Transverse colon (tissue), 4 donors: ENCODE data around the gene TOR1A. TPM values are rescaled to one million over a fixed set of nuclear protein-coding genes. Genes with fewer than 3 reads are reported as not detected.

Source experiments
- DNase-seq: peaks from one replicate; pipeline ENCODE4 v3.0.0-alpha.2; 2019
- H3K27ac ChIP-seq, 4 donors: fragments of 200-600 bp; sonication (generic); 2 replicates each; pipeline ENCODE4 v1.5.1; 2016 to 2018; ENCODE audit warnings: inconsistent platforms in 4 of 4
- H3K27me3 ChIP-seq: fragments of 200-600 bp; sonication (generic); 2 replicates; pipeline ENCODE4 v1.5.1; 2017; ENCODE audit warnings: inconsistent platforms
- H3K36me3 ChIP-seq, 4 donors: fragments of 200-600 bp; sonication (generic); 2 replicates each; pipeline ENCODE4 v1.5.1; 2017 to 2019; ENCODE audit warnings: inconsistent platforms in 4 of 4
- H3K4me1 ChIP-seq, 4 donors: fragments of 200-600 bp; sonication (generic); 2 replicates each; pipeline ENCODE4 v1.5.1; 2017 to 2020; ENCODE audit warnings: inconsistent platforms in 4 of 4
- H3K4me3 ChIP-seq, 4 donors: fragments of 200-600 bp; sonication (generic); 1 replicate in 1 of 4; 2 replicates in 3 of 4; pipeline versions ENCODE4 v1.5.1 to v1.6.1; 2017 to 2019; ENCODE audit warnings: inconsistent platforms in 4 of 4
- H3K9me3 ChIP-seq, 2 donors: fragments of 200-600 bp; sonication (generic); 2 replicates each; pipeline ENCODE4 v1.5.1; 2017 to 2019; ENCODE audit warnings: inconsistent platforms in 2 of 2
- EP300 ChIP-seq: sonication (generic); formaldehyde crosslinking; IDR thresholded peaks from one replicate; pipeline ENCODE4 v1.6.1; 2017; ENCODE audit warnings: antibody characterized with exemption, low read depth
- POLR2A ChIP-seq: fragments of 450-650 bp; IDR thresholded peaks from one replicate; pipeline ENCODE4 v1.6.1; 2016; ENCODE audit warnings: antibody characterized with exemption, mild to moderate bottlenecking, moderate library complexity
- POLR2AphosphoS5 ChIP-seq, 3 donors: sonication (generic); formaldehyde crosslinking; IDR thresholded peaks; one replicate each; pipeline ENCODE4 v1.6.1; 2016; ENCODE audit warnings: antibody characterized with exemption in 3 of 3
- WGBS, 2 donors: methylation state at CpG; one replicate each; pipeline ENCODE4 v1.1.5; 2018; ENCODE audit warnings: low coverage in 1 of 2; 5-methylcytosine and 5-hydroxymethylcytosine counted together
- in situ Hi-C, 4 donors: fragments of 200-750 bp; cut with MboI; loops; one replicate each; pipeline versions ENCODE4 v1.15.0 to v1.15.1; 2017; ENCODE audit warnings: low sequenced_read_pairs in 3 of 4, low pct_ligation_motif_present in 1 of 4, low pct_unique_long_range_greater_than_20kb in 1 of 4
- intact Hi-C: fragments of 100-400 bp; cut with DNase I; formaldehyde crosslinking; loops from one replicate; pipeline ENCODE4 v1.15.1; 2023; ENCODE audit warnings: low total_unique reads
- total RNA-seq, 4 donors: library from RNA; depleted of rRNA; stranded (reverse); fragments of >200 nt; gene quantifications; one replicate each; pipeline ENCODE4 v1.1.0, GENCODE V29; 2016
- TF ChIP-seq, protein P1 (sequence below), 5 experiments: fragments of 200-600 bp in 3 of 5; fragments of 450-650 bp in 2 of 5; sonication (generic) in 3 of 5; IDR thresholded peaks; 1 replicate in 2 of 5; 2 replicates in 3 of 5; pipeline ENCODE4 v1.5.1; 2016 to 2017; ENCODE audit warnings: antibody characterized with exemption in 5 of 5, inconsistent platforms in 3 of 5, mild to moderate bottlenecking in 2 of 5, moderate library complexity in 1 of 5

Gene TOR1A
- total RNA-seq, 4 donors from 2014 or later = 6.2 to 47.0 (median 40.0) TPM

DNA sequence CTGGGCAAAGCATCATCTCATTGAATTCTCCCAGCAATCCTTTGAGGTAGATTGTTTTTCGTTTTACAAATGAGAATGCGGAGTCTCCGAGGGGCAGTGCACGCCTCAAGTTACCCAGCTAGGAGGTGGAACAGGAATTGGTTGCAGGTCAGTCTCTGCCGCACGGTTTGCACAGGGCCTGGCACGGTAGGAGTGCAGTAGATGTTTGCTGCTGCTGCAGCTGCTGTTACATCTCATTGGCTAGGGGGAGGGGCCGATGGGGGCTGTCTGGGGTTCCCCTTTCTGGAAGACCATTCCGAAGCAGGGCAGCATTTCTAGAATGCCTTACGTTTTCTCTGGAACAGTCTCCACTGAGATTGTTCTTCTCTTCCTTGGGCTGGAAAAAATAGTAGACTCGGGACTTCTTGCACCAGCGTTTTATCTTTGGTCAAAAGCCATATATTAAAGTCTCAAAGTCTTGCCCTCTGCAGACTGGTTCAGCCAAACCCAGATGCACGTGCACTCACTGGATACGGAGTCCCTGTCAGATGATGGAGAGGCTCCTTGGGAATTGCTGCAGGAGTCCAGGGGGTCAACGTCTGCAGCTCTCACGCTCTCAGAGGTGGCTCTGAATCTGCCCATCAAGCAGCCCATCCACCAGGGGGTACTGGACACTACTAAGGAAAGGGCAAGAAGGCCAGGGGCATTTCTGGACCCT, 12.5 kb upstream of the TOR1A start:
- peaks cover 0 to 12% (median 5%) of the 10 kb centered on the region in 4 donors for H3K36me3 ChIP-seq
- H3K27ac ChIP-seq = peak overlapping the region; percentile 88 to 98 (median 96)
- H3K4me3 ChIP-seq = peak overlapping the region; percentile 85 to 100 (median 92)
- 0 to 42% methylated on average over 1 to 16 of the region's 16 CpGs for WGBS, 2 donors
- intact Hi-C loops = no loop called here
- peaks cover 0 to 39% (median 22%) of the 10 kb centered on the region in 4 donors for H3K4me1 ChIP-seq
- TF ChIP-seq POLR2A = no peak
- no peak for TF ChIP-seq EP300
- TF ChIP-seq, protein P1, sequence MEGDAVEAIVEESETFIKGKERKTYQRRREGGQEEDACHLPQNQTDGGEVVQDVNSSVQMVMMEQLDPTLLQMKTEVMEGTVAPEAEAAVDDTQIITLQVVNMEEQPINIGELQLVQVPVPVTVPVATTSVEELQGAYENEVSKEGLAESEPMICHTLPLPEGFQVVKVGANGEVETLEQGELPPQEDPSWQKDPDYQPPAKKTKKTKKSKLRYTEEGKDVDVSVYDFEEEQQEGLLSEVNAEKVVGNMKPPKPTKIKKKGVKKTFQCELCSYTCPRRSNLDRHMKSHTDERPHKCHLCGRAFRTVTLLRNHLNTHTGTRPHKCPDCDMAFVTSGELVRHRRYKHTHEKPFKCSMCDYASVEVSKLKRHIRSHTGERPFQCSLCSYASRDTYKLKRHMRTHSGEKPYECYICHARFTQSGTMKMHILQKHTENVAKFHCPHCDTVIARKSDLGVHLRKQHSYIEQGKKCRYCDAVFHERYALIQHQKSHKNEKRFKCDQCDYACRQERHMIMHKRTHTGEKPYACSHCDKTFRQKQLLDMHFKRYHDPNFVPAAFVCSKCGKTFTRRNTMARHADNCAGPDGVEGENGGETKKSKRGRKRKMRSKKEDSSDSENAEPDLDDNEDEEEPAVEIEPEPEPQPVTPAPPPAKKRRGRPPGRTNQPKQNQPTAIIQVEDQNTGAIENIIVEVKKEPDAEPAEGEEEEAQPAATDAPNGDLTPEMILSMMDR (IDR thresholded peaks at IDR 0.05) = no peak
- no peak for TF ChIP-seq POLR2AphosphoS5 (IDR thresholded peaks at IDR 0.05)
- in situ Hi-C loops = no loop called here
- peak; percentile 26 for DNase-seq
- H3K27me3 ChIP-seq = no peaks in the 10 kb centered on the region
- no peaks in the 10 kb centered on the region for H3K9me3 ChIP-seq

DNA sequence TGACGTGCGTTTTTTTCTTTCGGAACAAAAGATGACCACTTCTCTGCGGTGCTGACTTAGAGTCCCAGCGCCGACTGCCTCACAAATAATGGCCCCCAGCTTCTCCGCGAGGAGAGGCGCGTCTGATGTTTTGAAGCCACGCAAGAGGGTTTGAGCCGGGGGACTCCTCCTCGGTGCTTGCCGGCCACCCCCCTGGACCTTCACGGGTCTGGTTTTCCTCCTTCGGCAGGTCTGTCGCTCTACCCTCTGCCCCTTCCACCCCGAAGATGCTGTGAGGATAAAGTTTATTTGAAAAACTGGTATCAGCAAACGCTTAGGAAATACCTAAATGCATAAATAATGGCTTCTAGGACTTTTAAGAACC, 11.9 kb upstream of the TOR1A start:
- TF ChIP-seq EP300 (no peak), POLR2AphosphoS5 (IDR thresholded peaks at IDR 0.05) (no peak), POLR2A (no peak)
- TF ChIP-seq, protein P1 (IDR thresholded peaks at IDR 0.05) = no peak
- Histone ChIP-seq H3K4me1 (peaks cover 0 to 39% (median 22%) of the 10 kb centered on the region in 4 donors), H3K9me3 (no peaks in the 10 kb centered on the region), H3K27me3 (no peaks in the 10 kb centered on the region), H3K4me3 (peak overlapping the region; percentile 85 to 100 (median 92)), H3K27ac (peak overlapping the region; percentile 88 to 98 (median 96)), H3K36me3 (peaks cover 0 to 18% (median 8%) of the 10 kb centered on the region in 4 donors)
- intact Hi-C loops = no loop called here
- WGBS, 2 donors = 0 to 1% methylated on average over 1 to 19 of the region's 19 CpGs
- in situ Hi-C loops = no loop called here
- DNase-seq = no peak

DNA sequence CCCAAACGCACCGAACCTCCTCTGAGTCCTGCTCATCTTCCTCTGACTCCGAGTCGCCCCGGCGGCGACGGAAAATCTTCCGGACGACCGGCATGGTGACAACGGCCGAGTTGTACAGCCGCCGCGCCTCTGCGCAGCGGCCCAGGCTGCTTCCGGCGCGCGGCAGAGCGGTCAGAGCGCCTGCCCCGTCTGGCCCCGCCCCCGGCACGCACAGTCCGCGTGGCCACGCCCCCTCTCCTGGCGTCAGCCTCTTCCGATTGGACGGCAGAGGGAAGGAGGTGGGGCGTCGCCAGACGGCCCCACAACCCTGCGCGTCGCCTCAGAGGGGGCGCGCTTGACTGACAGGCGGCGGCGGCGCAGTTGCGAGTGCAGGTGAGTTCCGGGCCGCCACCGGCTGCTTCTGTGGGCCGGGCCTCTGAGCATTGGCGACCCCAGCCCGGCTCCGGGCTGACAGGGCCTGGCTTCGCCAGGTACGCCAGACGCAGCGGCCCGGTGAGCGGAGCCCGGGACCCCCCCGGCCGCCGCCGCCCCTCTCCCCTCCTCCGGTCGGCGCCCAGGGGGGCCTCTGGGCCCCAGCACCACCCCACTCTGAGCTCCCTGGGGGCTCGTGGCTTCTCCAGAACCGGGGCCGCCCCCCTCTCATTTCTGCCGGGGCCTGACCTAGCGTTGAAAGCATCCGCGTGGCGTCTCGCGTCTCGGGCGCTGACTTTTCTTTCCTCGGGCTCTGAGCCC, 11.4 kb upstream of the TOR1A start, which contains the start of the genes C9orf78 and USP20:
Gene C9orf78, minus strand, starts transcription at position 148 of the 732 bp plus-strand sequence. Its CDS starts 54 bp downstream, at position 94.
Gene USP20, plus strand, starts transcription at position 331 of the 732 bp plus-strand sequence. CDS start 17,098 bp downstream, outside the sequence.
- in situ Hi-C loops (no loop called here), intact Hi-C loops (no loop called here)
- DNase-seq = peak; percentile 98
- 1% methylated on average over 63 of the region's 81 CpGs; no CpG with 5 or more reads in 1 of the 2 donors for WGBS, 2 donors
- Histone ChIP-seq H3K4me1 (peaks cover 0 to 39% (median 22%) of the 10 kb centered on the region in 4 donors), H3K27ac (peak within 1 kb of the TSS; percentile 88 to 98 (median 96)), H3K4me3 (peak within 1 kb of the TSS; percentile 85 to 100 (median 94)), H3K36me3 (peaks cover 0 to 22% (median 11%) of the 10 kb centered on the region in 4 donors), H3K9me3 (no peaks in the 10 kb centered on the region), H3K27me3 (no peaks in the 10 kb centered on the region)
- TF ChIP-seq POLR2AphosphoS5 (IDR thresholded peaks at IDR 0.05) (peak; percentile 95 to 99 (median 98)), EP300 (no peak), POLR2A (peak; percentile 98)
- TF ChIP-seq, protein P1 (IDR thresholded peaks at IDR 0.05) = no peak
